Peyer's patch (tissue), 4 donors: ENCODE measurements around the gene CACNA1B. TPM values are rescaled to one million over a fixed set of nuclear protein-coding genes. Genes with fewer than 3 reads are reported as not detected.

Experiments
- DNase-seq, 3 donors: peaks; one replicate each; pipeline ENCODE4 v3.0.0-alpha.2; 2017 to 2019
- H3K27ac ChIP-seq, 4 donors: fragments of 200-600 bp; sonication (generic); one replicate each; pipeline ENCODE4 v1.5.1; 2016 to 2019
- H3K27me3 ChIP-seq, 2 donors: fragments of 200-600 bp; sonication (generic); one replicate each; pipeline ENCODE4 v1.5.1; 2019
- H3K36me3 ChIP-seq, 3 donors: fragments of 200-600 bp; sonication (generic); one replicate each; pipeline ENCODE4 v1.5.1; 2016 to 2019
- H3K4me1 ChIP-seq, 4 donors: fragments of 200-600 bp; sonication (generic); one replicate each; pipeline ENCODE4 v1.5.1; 2016 to 2019
- H3K4me3 ChIP-seq, 4 donors: fragments of 200-600 bp; sonication (generic); 1 replicate in 3 of 4; 2 replicates in 1 of 4; pipeline ENCODE4 v1.5.1; 2016 to 2019; ENCODE audit warnings: mild to moderate bottlenecking in 1 of 4
- H3K9me3 ChIP-seq, 4 donors: fragments of 200-600 bp; sonication (generic); one replicate each; pipeline ENCODE4 v1.5.1; 2016 to 2019; ENCODE audit warnings: mild to moderate bottlenecking in 1 of 4
- CTCF ChIP-seq, 6 experiments: fragments of 450-650 bp in 4 of 6; fragments of 200-600 bp in 2 of 6; sonication (generic) in 1 of 6; IDR thresholded peaks; one replicate each; pipeline ENCODE4 v1.5.1; 2017 to 2019; ENCODE audit warnings: antibody characterized with exemption in 6 of 6, mild to moderate bottlenecking in 3 of 6, moderate library complexity in 1 of 6
- POLR2A ChIP-seq, 2 donors: fragments of 450-650 bp; IDR thresholded peaks; one replicate each; pipeline ENCODE4 v1.5.1; 2017; ENCODE audit warnings: antibody characterized with exemption in 2 of 2, mild to moderate bottlenecking in 2 of 2, moderate library complexity in 2 of 2
- total RNA-seq, 4 donors: library from RNA; depleted of rRNA; stranded (reverse); fragments of >200 nt; gene quantifications; one replicate each; pipeline ENCODE4 v1.1.0, GENCODE V29; 2016

The CACNA1B gene
- total RNA-seq, 4 donors from 2014 or later, result 0.13 to 0.83 (median 0.38) TPM; not detected in 1

GRCh38 chr9:138114501-138115245 is 237.1 kb downstream of the CACNA1B start:
- DNase-seq, result peak in 2 of 3 donors; percentile 1 to 9
- Histone ChIP-seq H3K4me3 (no peak overlapping the region), H3K36me3 (no peaks in the 10 kb centered on the region), H3K27me3 (no peaks in the 10 kb centered on the region), H3K4me1 (no peaks in the 10 kb centered on the region), H3K9me3 (no peaks in the 10 kb centered on the region), H3K27ac (no peak overlapping the region)
- TF ChIP-seq POLR2A (IDR thresholded peaks at IDR 0.05) (no peak), CTCF (IDR thresholded peaks at IDR 0.05) (no peak)

- Histone ChIP-seq H3K4me1 (no peaks in the 10 kb centered on the region), H3K4me3 (no peak overlapping the region), H3K27me3 (no peaks in the 10 kb centered on the region), H3K27ac (no peak overlapping the region), H3K9me3 (no peaks in the 10 kb centered on the region), H3K36me3 (no peaks in the 10 kb centered on the region)
- peak in 2 of 3 donors; percentile 3 to 18 for DNase-seq
- TF ChIP-seq CTCF (IDR thresholded peaks at IDR 0.05) (no peak), POLR2A (IDR thresholded peaks at IDR 0.05) (no peak)
Observed at GRCh38 chr9:138115506-138115905, 237.9 kb downstream of the CACNA1B start.

- no peak for TF ChIP-seq POLR2A (IDR thresholded peaks at IDR 0.05)
- no peak for TF ChIP-seq CTCF (IDR thresholded peaks at IDR 0.05)
- Histone ChIP-seq H3K36me3 (no peaks in the 10 kb centered on the region), H3K4me1 (no peaks in the 10 kb centered on the region), H3K4me3 (no peak overlapping the region), H3K27me3 (no peaks in the 10 kb centered on the region), H3K9me3 (no peaks in the 10 kb centered on the region), H3K27ac (no peak overlapping the region)
- DNase-seq, result peak in 1 of 3 donors; percentile 2
Observed at GRCh38 chr9:138116521-138116920, 238.9 kb downstream of the CACNA1B start.

- H3K27ac ChIP-seq, result no peak overlapping the region
- DNase-seq, result peak; percentile 9 to 28 (median 18)
- H3K9me3 ChIP-seq, result no peaks in the 10 kb centered on the region
- H3K36me3 ChIP-seq, result no peaks in the 10 kb centered on the region
- no peak for TF ChIP-seq CTCF (IDR thresholded peaks at IDR 0.05)
- no peak for TF ChIP-seq POLR2A (IDR thresholded peaks at IDR 0.05)
- no peak overlapping the region for H3K4me3 ChIP-seq
- no peaks in the 10 kb centered on the region for H3K27me3 ChIP-seq
- H3K4me1 ChIP-seq, result no peaks in the 10 kb centered on the region
Observed at GRCh38 chr9:138117101-138117750, 239.6 kb downstream of the CACNA1B start.

GRCh38 chr9:138117836-138118235 is 240.3 kb downstream of the CACNA1B start:
- peak in 2 of 3 donors; percentile 14 to 25 for DNase-seq
- Histone ChIP-seq H3K27ac (no peak overlapping the region), H3K4me1 (no peaks in the 10 kb centered on the region), H3K36me3 (no peaks in the 10 kb centered on the region), H3K4me3 (no peak overlapping the region), H3K9me3 (no peaks in the 10 kb centered on the region), H3K27me3 (no peaks in the 10 kb centered on the region)
- TF ChIP-seq POLR2A (IDR thresholded peaks at IDR 0.05) (no peak), CTCF (IDR thresholded peaks at IDR 0.05) (no peak)
